OCI-LY7 (cell line): ENCODE data around the gene RSL1D1. TPM values are rescaled to one million over a fixed set of nuclear protein-coding genes. Genes with fewer than 3 reads are reported as not detected.

ENCODE experiments used
- BruUV-seq: library from RNA; stranded (reverse); fragments of 400-500 nt; replicated peaks from 2 replicates; lab custom pipeline; 2021; lab: Mats Ljungman, UMichigan
- CTCF ChIA-PET: fragments of 300-600 bp; sonication (Branson Sonifier 250); formaldehyde crosslinking; loops from one replicate; lab custom pipeline; 2022; ENCODE audit warnings: antibody characterized with exemption; ENCODE audit not compliant: unreplicated experiment; lab: Charles Lee
- POLR2A ChIA-PET: fragments of 300-600 bp; sonication (Branson Sonifier 250); formaldehyde crosslinking; loops from one replicate; lab custom pipeline; 2022; ENCODE audit warnings: antibody characterized with exemption; lab: Charles Lee
- DNase-seq: peaks from one replicate; pipeline ENCODE4 v3.0.0-alpha.2; 2015; ENCODE audit warnings: low spot score
- H2AFZ ChIP-seq: fragments of 200-600 bp; sonication (generic), shearing (Covaris generic); 2 replicates; pipeline ENCODE4 v1.6.1; 2014; ENCODE audit warnings: mild to moderate bottlenecking, antibody characterized with exemption, low read length, moderate library complexity
- H3K27ac ChIP-seq: fragments of 200-600 bp; sonication (generic); 2 replicates; pipeline ENCODE4 v1.5.1; 2014; ENCODE audit warnings: mixed run types, low read depth, mild to moderate bottlenecking, moderate library complexity, low read length, inconsistent platforms; ENCODE audit not compliant: poor library complexity, severe bottlenecking
- H3K36me3 ChIP-seq: fragments of 200-600 bp; sonication (generic); 2 replicates; pipeline ENCODE4 v1.6.1; 2014; ENCODE audit warnings: mild to moderate bottlenecking, antibody characterized with exemption, low read length, moderate library complexity, mixed read lengths; ENCODE audit not compliant: insufficient read depth
- H3K4me1 ChIP-seq: fragments of 200-600 bp; sonication (generic); 2 replicates; pipeline ENCODE4 v1.5.1; 2014; ENCODE audit warnings: mild to moderate bottlenecking, low read length; ENCODE audit not compliant: insufficient read depth, poor library complexity, severe bottlenecking
- H3K4me2 ChIP-seq: fragments of 200-600 bp; sonication (generic); 2 replicates; pipeline ENCODE4 v1.6.1; 2014; ENCODE audit warnings: mild to moderate bottlenecking, low read length
- H3K4me3 ChIP-seq: fragments of 200-600 bp; sonication (generic); 2 replicates; pipeline ENCODE4 v1.5.1; 2014; ENCODE audit warnings: mild to moderate bottlenecking, low read depth, low read length; ENCODE audit not compliant: poor library complexity, severe bottlenecking
- H3K79me2 ChIP-seq: fragments of 200-600 bp; sonication (generic); 2 replicates; pipeline ENCODE4 v1.6.1; 2016; ENCODE audit warnings: low read depth, mild to moderate bottlenecking, low read length, moderate library complexity, mixed read lengths; ENCODE audit not compliant: insufficient read depth
- H3K9me2 ChIP-seq: fragments of 200-600 bp; sonication (generic); 2 replicates; pipeline ENCODE4 v1.6.1; 2016; ENCODE audit warnings: mild to moderate bottlenecking, low read length, mixed read lengths; ENCODE audit not compliant: insufficient read depth
- H3K9me3 ChIP-seq: fragments of 200-600 bp; sonication (generic); 2 replicates; pipeline ENCODE4 v1.6.1; 2014; ENCODE audit warnings: mild to moderate bottlenecking, mixed run types, low read length, mixed read lengths
- H4K20me1 ChIP-seq: fragments of 200-600 bp; sonication (generic); 2 replicates; pipeline ENCODE4 v1.6.1; 2014; ENCODE audit warnings: mild to moderate bottlenecking, antibody characterized with exemption, low read length, moderate library complexity, mixed read lengths; ENCODE audit not compliant: insufficient read depth
- CTCF ChIP-seq: fragments of 200-600 bp; sonication (generic); conservative IDR thresholded peaks from 2 replicates; pipeline ENCODE4 v1.5.1; 2014; ENCODE audit warnings: mild to moderate bottlenecking, antibody characterized with exemption, low read length, moderate library complexity, mixed read lengths
- EZH2phosphoT487 ChIP-seq: fragments of 200-600 bp; sonication (generic); IDR thresholded peaks from 2 replicates; pipeline ENCODE4 v1.6.1; 2018; ENCODE audit warnings: low read depth, borderline replicate concordance, mild to moderate bottlenecking, mixed run types, antibody characterized with exemption, low read length, moderate library complexity, mixed read lengths
- intact Hi-C: fragments of 100-400 bp; cut with micrococcal nuclease; formaldehyde crosslinking; loops from one replicate; pipeline ENCODE4 v1.10.0; 2022; ENCODE audit not compliant: unreplicated experiment
- total RNA-seq, 2 experiments: library from RNA; depleted of rRNA in 1 of 2; stranded (reverse); fragments of >200 nt in 1 of 2; shearing (Covaris generic) in 1 of 2; gene quantifications; 2 replicates each; pipeline ENCODE4 v1.2.3, GENCODE V29; 2014 to 2022

RSL1D1 gene
- total RNA-seq, 2 experiments from 2014 or later, result 104 to 252 TPM

GRCh38 chr16:11869353-11870228 lies 18.2 kb upstream of the RSL1D1 start:
- no peaks in the 10 kb centered on the region for H3K9me3 ChIP-seq
- no peaks in the 10 kb centered on the region for H3K9me2 ChIP-seq
- BruUV-seq, result no TSS peak
- intact Hi-C loops, result loop anchor here (2.0 to 5.0 kb wide), 2 partner anchors 25 to 198 kb away; no protein-coding TSS in a partner anchor
- no peak overlapping the region for H3K4me2 ChIP-seq
- H3K4me1 ChIP-seq, result peaks cover 11% of the 10 kb centered on the region
- ChIA-PET POLR2A (no interaction called here), CTCF (no interaction called here)
- TF ChIP-seq CTCF (no peak), EZH2phosphoT487 (no peak)
- peaks cover 71% of the 10 kb centered on the region for H3K36me3 ChIP-seq
- no peak overlapping the region for H3K27ac ChIP-seq
- H3K4me3 ChIP-seq, result no peak overlapping the region
- H3K79me2 ChIP-seq, result peaks cover 7% of the 10 kb centered on the region; the same call in 1 of the 2 replicates
- H2AFZ ChIP-seq, result no peak overlapping the region
- DNase-seq, result no peak
- 0 out of 2 replicates have a peak, but pooled peaks cover 4% of the 10 kb centered on the region for H4K20me1 ChIP-seq

GRCh38 chr16:11868412-11868980 lies 17.2 kb upstream of the RSL1D1 start:
- no peaks in the 10 kb centered on the region for H3K9me2 ChIP-seq
- H3K9me3 ChIP-seq, result no peaks in the 10 kb centered on the region
- H3K4me2 ChIP-seq, result no peak overlapping the region
- H3K4me3 ChIP-seq, result no peak overlapping the region
- no peak for DNase-seq
- H2AFZ ChIP-seq, result no peak overlapping the region
- no peak overlapping the region for H3K27ac ChIP-seq
- peaks cover 7% of the 10 kb centered on the region; the same call in 1 of the 2 replicates for H3K79me2 ChIP-seq
- intact Hi-C loops, result no loop called here
- H4K20me1 ChIP-seq, result 0 out of 2 replicates have a peak, but pooled peaks cover 4% of the 10 kb centered on the region
- TF ChIP-seq EZH2phosphoT487, result no peak
- no peak for TF ChIP-seq CTCF
- peaks cover 11% of the 10 kb centered on the region for H3K4me1 ChIP-seq
- H3K36me3 ChIP-seq, result peaks cover 60% of the 10 kb centered on the region
- ChIA-PET CTCF (no interaction called here), POLR2A (interaction anchor here (0.6 to 1.4 kb wide), 2 partner anchors 8 to 30 kb away, joined by 4 to 5 read pairs; no protein-coding TSS in a partner anchor)
- BruUV-seq, result no TSS peak
